HuH-7.5 (cell line): Measurements from ENCODE around the gene TMEM201.
"Not testable (repeated sequence)": the region's sequence is repeated elsewhere in the genome, so short reads cannot be mapped to it uniquely, and the experiment has no call there.

Experiments
- DNase-seq: peaks from one replicate; pipeline ENCODE4 v3.0.0; 2011; ENCODE audit warnings: low spot score

The TMEM201 gene

GRCh38 chr1:9588551-9589143, at the start of gene TMEM201:
TMEM201 (plus strand) TSS chr1:9588911; CDS start chr1:9588931, 20 bp downstream.
- DNase-seq = peak; percentile 96

GRCh38 chr1:9539165-9539828, 49.4 kb upstream of the TMEM201 start, which contains the start of gene SLC25A33:
SLC25A33 (plus strand) TSS chr1:9539465; CDS start chr1:9539692, 227 bp downstream.
- peak; percentile 83 for DNase-seq

GRCh38 chr1:9539829-9540550, 48.7 kb upstream of the TMEM201 start:
- peak; percentile 60 for DNase-seq

- no peak for DNase-seq
Measured at GRCh38 chr1:9542430-9542829, 46.3 kb upstream of the TMEM201 start.

GRCh38 chr1:9544926-9545325, 43.8 kb upstream of the TMEM201 start:
- no peak for DNase-seq

GRCh38 chr1:9549955-9550546, 38.7 kb upstream of the TMEM201 start:
- DNase-seq = no peak

GRCh38 chr1:9551984-9552383, 36.7 kb upstream of the TMEM201 start:
- no peak for DNase-seq

- no peak for DNase-seq
Measured at GRCh38 chr1:9553736-9554144, 35.0 kb upstream of the TMEM201 start.

- DNase-seq = no peak
Measured at GRCh38 chr1:9555942-9556341, 32.8 kb upstream of the TMEM201 start.

GRCh38 chr1:9557624-9558023, 31.1 kb upstream of the TMEM201 start:
- no peak for DNase-seq

- DNase-seq = no peak
Measured at GRCh38 chr1:9558271-9558945, 30.3 kb upstream of the TMEM201 start.

GRCh38 chr1:9558946-9559545, 29.7 kb upstream of the TMEM201 start:
- DNase-seq = no peak

- no peak for DNase-seq
Measured at GRCh38 chr1:9559673-9560072, 29.0 kb upstream of the TMEM201 start.

GRCh38 chr1:9560090-9560489, 28.6 kb upstream of the TMEM201 start:
- not testable (repeated sequence) for DNase-seq

GRCh38 chr1:9561429-9561828, 27.3 kb upstream of the TMEM201 start:
- DNase-seq = no peak

GRCh38 chr1:9569267-9569666, 19.4 kb upstream of the TMEM201 start:
- DNase-seq = no peak

GRCh38 chr1:9570886-9571529, 17.7 kb upstream of the TMEM201 start:
- not testable (repeated sequence) for DNase-seq

- no peak for DNase-seq
Measured at GRCh38 chr1:9573723-9574122, 15.0 kb upstream of the TMEM201 start.

GRCh38 chr1:9575486-9575885, 13.2 kb upstream of the TMEM201 start:
- DNase-seq = no peak

GRCh38 chr1:9576903-9577302, 11.8 kb upstream of the TMEM201 start:
- DNase-seq = no peak

- no peak for DNase-seq
Measured at GRCh38 chr1:9577423-9577822, 11.3 kb upstream of the TMEM201 start.
